ENCODE data around the gene WWP2.
"Not testable (repeated sequence)": the region's sequence is repeated elsewhere in the genome, so short reads cannot be mapped to it uniquely, and the experiment has no call there.

Gene WWP2

GRCh38 chr16:69852815-69853214 lies 90.7 kb downstream of the WWP2 start:
- H2AFZ ChIP-seq (ENCODE audit: low read length), result no peak overlapping the region
- H3K36me3 ChIP-seq (ENCODE audit: insufficient read depth, low read length), result no peaks in the 10 kb centered on the region
- no peak for TF ChIP-seq CTCF (conservative IDR thresholded peaks at IDR 0.05; ENCODE audit: low read length)
- H3K4me3 ChIP-seq (ENCODE audit: low read length, poor library complexity, severe bottlenecking), result no peak overlapping the region
- no peak overlapping the region for H3K9ac ChIP-seq (ENCODE audit: low read depth, low read length, poor library complexity, severe bottlenecking)
- no peaks in the 10 kb centered on the region for H3K4me1 ChIP-seq (ENCODE audit: insufficient read depth, low read length, poor library complexity, severe bottlenecking)
- no peaks in the 10 kb centered on the region for H3K9me3 ChIP-seq (ENCODE audit: insufficient read depth, low read depth, low read length)
- H3F3A ChIP-seq (ENCODE audit: low read depth), result no peaks in the 10 kb centered on the region
- H4K20me1 ChIP-seq (ENCODE audit: insufficient read depth, low read length, poor library complexity, severe bottlenecking), result no peaks in the 10 kb centered on the region
- no peak overlapping the region for H3K4me2 ChIP-seq (ENCODE audit: low read depth, low read length, poor library complexity, severe bottlenecking)
- H3K27me3 ChIP-seq (ENCODE audit: insufficient read depth, low read length, poor library complexity, severe bottlenecking), result no peaks in the 10 kb centered on the region
- H3K79me2 ChIP-seq (ENCODE audit: insufficient read depth, low read length), result no peaks in the 10 kb centered on the region
- H3K9me2 ChIP-seq (replicated peaks; ENCODE audit: low read depth, low read length), result no peaks in the 10 kb centered on the region

GRCh38 chr16:69853481-69853880 lies 91.3 kb downstream of the WWP2 start:
- H3F3A ChIP-seq (ENCODE audit: low read depth), result no peaks in the 10 kb centered on the region
- no peaks in the 10 kb centered on the region for H3K27me3 ChIP-seq (ENCODE audit: insufficient read depth, low read length, poor library complexity, severe bottlenecking)
- H3K9me3 ChIP-seq (ENCODE audit: insufficient read depth, low read depth, low read length), result no peaks in the 10 kb centered on the region
- H3K79me2 ChIP-seq (ENCODE audit: insufficient read depth, low read length), result no peaks in the 10 kb centered on the region
- TF ChIP-seq CTCF (conservative IDR thresholded peaks at IDR 0.05; ENCODE audit: low read length) (no peak), EZH2phosphoT487 (IDR thresholded peaks at IDR 0.05; ENCODE audit: borderline replicate concordance) (no peak)
- no peak overlapping the region for H3K9ac ChIP-seq (ENCODE audit: low read depth, low read length, poor library complexity, severe bottlenecking)
- peaks cover 2% of the 10 kb centered on the region; the same call in 1 of the 2 replicates for H3K36me3 ChIP-seq (ENCODE audit: insufficient read depth, low read length)
- H3K4me1 ChIP-seq (ENCODE audit: insufficient read depth, low read length, poor library complexity, severe bottlenecking), result no peaks in the 10 kb centered on the region
- H3K4me2 ChIP-seq (ENCODE audit: low read depth, low read length, poor library complexity, severe bottlenecking), result no peak overlapping the region
- H3K9me2 ChIP-seq (replicated peaks; ENCODE audit: low read depth, low read length), result no peaks in the 10 kb centered on the region
- H4K20me1 ChIP-seq (ENCODE audit: insufficient read depth, low read length, poor library complexity, severe bottlenecking), result no peaks in the 10 kb centered on the region
- no peak overlapping the region for H2AFZ ChIP-seq (ENCODE audit: low read length)
- no peak overlapping the region for H3K4me3 ChIP-seq (ENCODE audit: low read length, poor library complexity, severe bottlenecking)

GRCh38 chr16:69854776-69855175 lies 92.6 kb downstream of the WWP2 start:
- H3K9me2 ChIP-seq (replicated peaks; ENCODE audit: low read depth, low read length); H4K20me1 ChIP-seq (ENCODE audit: insufficient read depth, low read length, poor library complexity, severe bottlenecking); H3K4me3 ChIP-seq (ENCODE audit: low read length, poor library complexity, severe bottlenecking); H3K36me3 ChIP-seq (ENCODE audit: insufficient read depth, low read length); H3K9ac ChIP-seq (ENCODE audit: low read depth, low read length, poor library complexity, severe bottlenecking); H3K9me3 ChIP-seq (ENCODE audit: insufficient read depth, low read depth, low read length); H3K27me3 ChIP-seq (ENCODE audit: insufficient read depth, low read length, poor library complexity, severe bottlenecking); H2AFZ ChIP-seq (ENCODE audit: low read length); H3K4me2 ChIP-seq (ENCODE audit: low read depth, low read length, poor library complexity, severe bottlenecking); H3K4me1 ChIP-seq (ENCODE audit: insufficient read depth, low read length, poor library complexity, severe bottlenecking); H3K79me2 ChIP-seq (ENCODE audit: insufficient read depth, low read length); H3F3A ChIP-seq (ENCODE audit: low read depth): not testable (repeated sequence)

GRCh38 chr16:69855592-69855991 lies 93.5 kb downstream of the WWP2 start:
- no peaks in the 10 kb centered on the region for H4K20me1 ChIP-seq (ENCODE audit: insufficient read depth, low read length, poor library complexity, severe bottlenecking)
- TF ChIP-seq CTCF (conservative IDR thresholded peaks at IDR 0.05; ENCODE audit: low read length), result no peak
- TF ChIP-seq EZH2phosphoT487 (IDR thresholded peaks at IDR 0.05; ENCODE audit: borderline replicate concordance), result no peak
- no peaks in the 10 kb centered on the region for H3K79me2 ChIP-seq (ENCODE audit: insufficient read depth, low read length)
- H3K9ac ChIP-seq (ENCODE audit: low read depth, low read length, poor library complexity, severe bottlenecking), result no peak overlapping the region
- H3K9me3 ChIP-seq (ENCODE audit: insufficient read depth, low read depth, low read length), result no peaks in the 10 kb centered on the region
- H3K27me3 ChIP-seq (ENCODE audit: insufficient read depth, low read length, poor library complexity, severe bottlenecking), result no peaks in the 10 kb centered on the region
- H3K4me2 ChIP-seq (ENCODE audit: low read depth, low read length, poor library complexity, severe bottlenecking), result no peak overlapping the region
- no peak overlapping the region for H3K4me3 ChIP-seq (ENCODE audit: low read length, poor library complexity, severe bottlenecking)
- H3F3A ChIP-seq (ENCODE audit: low read depth), result no peaks in the 10 kb centered on the region
- H2AFZ ChIP-seq (ENCODE audit: low read length), result no peak overlapping the region
- H3K9me2 ChIP-seq (replicated peaks; ENCODE audit: low read depth, low read length), result no peaks in the 10 kb centered on the region
- peaks cover 5% of the 10 kb centered on the region; the same call in 1 of the 2 replicates for H3K36me3 ChIP-seq (ENCODE audit: insufficient read depth, low read length)
- no peaks in the 10 kb centered on the region for H3K4me1 ChIP-seq (ENCODE audit: insufficient read depth, low read length, poor library complexity, severe bottlenecking)
